C4-2B (cell line): ENCODE results near the gene AK5.

Experiments used
- H3K27ac ChIP-seq: fragments of 450-650 bp; 2 replicates; pipeline ENCODE4 v1.5.1; 2017
- CTCF ChIP-seq: fragments of 450-650 bp; conservative IDR thresholded peaks from 2 replicates; pipeline ENCODE4 v1.5.1; 2017; ENCODE audit warnings: mild to moderate bottlenecking
- ZFX ChIP-seq: fragments of 450-650 bp; IDR thresholded peaks from 2 replicates; pipeline ENCODE4 v1.6.1; 2017

AK5 gene

GRCh38 chr1:77421504-77422233 lies 139.8 kb downstream of the AK5 start:
- no peak overlapping the region for H3K27ac ChIP-seq
- TF ChIP-seq ZFX = no peak
- TF ChIP-seq CTCF = no peak

- TF ChIP-seq ZFX (no peak), CTCF (no peak)
- no peak overlapping the region for H3K27ac ChIP-seq
Measured at GRCh38 chr1:77424236-77424635, 142.4 kb downstream of the AK5 start.

GRCh38 chr1:77428068-77428467 lies 146.2 kb downstream of the AK5 start:
- H3K27ac ChIP-seq = no peak overlapping the region
- TF ChIP-seq ZFX (no peak), CTCF (no peak)

- H3K27ac ChIP-seq = no peak overlapping the region
- TF ChIP-seq CTCF (no peak), ZFX (no peak)
Measured at GRCh38 chr1:77430966-77431690, 149.3 kb downstream of the AK5 start.

GRCh38 chr1:77433934-77434333 lies 152.1 kb downstream of the AK5 start:
- TF ChIP-seq CTCF = no peak
- no peak for TF ChIP-seq ZFX
- no peak overlapping the region for H3K27ac ChIP-seq

- TF ChIP-seq ZFX = no peak
- TF ChIP-seq CTCF = no peak
- H3K27ac ChIP-seq = no peak overlapping the region
Measured at GRCh38 chr1:77434967-77435366, 153.1 kb downstream of the AK5 start.

GRCh38 chr1:77438236-77438913 lies 156.6 kb downstream of the AK5 start:
- TF ChIP-seq CTCF = no peak
- TF ChIP-seq ZFX = no peak
- H3K27ac ChIP-seq = no peak overlapping the region
